Small intestine (tissue), 16 donors: Measurements from ENCODE around the gene GHR. TPM values are rescaled to one million over a fixed set of nuclear protein-coding genes. Genes with fewer than 3 reads are reported as not detected.

Experiments used
- DNase-seq, 2 donors: peaks; one replicate each; pipeline versions ENCODE4 v3.0.0 to v3.0.0-alpha.2; 2013
- FAIRE-seq: peaks from 2 replicates; lab custom pipeline; 2012; peaks lifted over from hg19 to GRCh38; lab: Jason Lieb, UNC
- H3K27ac ChIP-seq, 3 donors: one replicate each; pipeline ENCODE4 v1.5.1; 2013; ENCODE audit warnings: low read length in 2 of 3, mild to moderate bottlenecking in 2 of 3, control low read depth in 1 of 3, inconsistent platforms in 1 of 3, low read depth in 1 of 3, moderate library complexity in 1 of 3
- H3K27me3 ChIP-seq, 3 donors: one replicate each; pipeline ENCODE4 v1.6.1; 2013; ENCODE audit warnings: low read length in 3 of 3, inconsistent platforms in 1 of 3; ENCODE audit not compliant: control insufficient read depth in 3 of 3, insufficient read depth in 3 of 3
- H3K36me3 ChIP-seq, 3 donors: one replicate each; pipeline ENCODE4 v1.6.1; 2013; ENCODE audit warnings: low read length in 3 of 3, inconsistent platforms in 1 of 3, low read depth in 1 of 3, mild to moderate bottlenecking in 1 of 3, moderate library complexity in 1 of 3; ENCODE audit not compliant: control insufficient read depth in 3 of 3, insufficient read depth in 2 of 3
- H3K4me1 ChIP-seq, 3 donors: one replicate each; pipeline ENCODE4 v1.6.1; 2013; ENCODE audit warnings: low read length in 2 of 3, inconsistent platforms in 1 of 3, low read depth in 1 of 3, mild to moderate bottlenecking in 1 of 3, moderate library complexity in 1 of 3; ENCODE audit not compliant: control insufficient read depth in 3 of 3, insufficient read depth in 2 of 3
- H3K4me3 ChIP-seq, 3 donors: one replicate each; pipeline ENCODE4 v1.5.1; 2013; ENCODE audit warnings: low read length in 3 of 3, control low read depth in 1 of 3, inconsistent platforms in 1 of 3, low read depth in 1 of 3, mild to moderate bottlenecking in 1 of 3, moderate library complexity in 1 of 3
- H3K9me3 ChIP-seq, 2 donors: one replicate each; pipeline ENCODE4 v1.6.1; 2013; ENCODE audit warnings: low read depth in 1 of 2, low read length in 1 of 2; ENCODE audit not compliant: control insufficient read depth in 2 of 2, insufficient read depth in 1 of 2
- WGBS, 3 donors: extraction: QIAGEN DNeasy Blood & Tissue Kit; methylation state at CpG; one replicate each; pipeline ENCODE4 v1.1.7; 2013; 5-methylcytosine and 5-hydroxymethylcytosine counted together
- long read RNA-seq, 10 donors: transcript quantifications; one replicate each; lab custom pipeline, GENCODE V29; 2026
- polyA plus RNA-seq, 4 donors: library from polyadenylated mRNA; stranded (reverse) in 3 of 4; unstranded in 1 of 4; fragments of 200-250 nt in 3 of 4; fragments of 120-200 nt in 1 of 4; gene quantifications; one replicate each; pipeline versions ENCODE4 v1.2.1 to v1.2.3, GENCODE V29; 2013
- donor health status: healthy with polysubstance abuse.
- donor health status: control.
- donor health status: control.
- donor health status: Bipolar disorder and iron deficiency.
- donor health status: healthy.

Gene GHR
- polyA plus RNA-seq = 10 to 100 TPM in 1 of 4 donors, 1 to 10 TPM in 1, under 1 TPM in 2; 0.22 to 14.8 (median 1.4) TPM
- long read RNA-seq, donor 1, full-length matches to known transcripts = 2 of 2 reads
- long read RNA-seq, donor 1, partial matches to known transcripts = 0 of 2 reads
- long read RNA-seq, donor 1, other reads (novel, unspliced or antisense) = 0 of 2 reads
- long read RNA-seq, donor 2 = 0 reads
- long read RNA-seq, donor 3, full-length matches to known transcripts = 2 of 2 reads
- long read RNA-seq, donor 3, partial matches to known transcripts = 0 of 2 reads
- long read RNA-seq, donor 3, other reads (novel, unspliced or antisense) = 0 of 2 reads
- long read RNA-seq, donor 4 = 0 reads
- long read RNA-seq, donor 5, full-length matches to known transcripts = 1 of 1 reads
- long read RNA-seq, donor 5, partial matches to known transcripts = 0 of 1 reads
- long read RNA-seq, donor 5, other reads (novel, unspliced or antisense) = 0 of 1 reads
- long read RNA-seq, donor 6, full-length matches to known transcripts = 2 of 2 reads
- long read RNA-seq, donor 6, partial matches to known transcripts = 0 of 2 reads
- long read RNA-seq, donor 6, other reads (novel, unspliced or antisense) = 0 of 2 reads
- long read RNA-seq, donor 7, full-length matches to known transcripts = 1 of 16 reads
- long read RNA-seq, donor 7, partial matches to known transcripts = 15 of 16 reads
- long read RNA-seq, donor 7, other reads (novel, unspliced or antisense) = 0 of 16 reads
- long read RNA-seq, donor 8 = 0 reads
- long read RNA-seq, donor 9 = 0 reads
- long read RNA-seq, donor 10, full-length matches to known transcripts = 1 of 1 reads
- long read RNA-seq, donor 10, partial matches to known transcripts = 0 of 1 reads
- long read RNA-seq, donor 10, other reads (novel, unspliced or antisense) = 0 of 1 reads

- H3K4me1 ChIP-seq = peaks cover 0 to 6% (median 0%) of the 10 kb centered on the region in 3 donors
- 1 to 5% (median 1%) methylated on average over 54 to 60 of the region's 60 CpGs for WGBS, 3 donors
- peak within 1 kb of the TSS; percentile 21 to 73 (median 52) for H3K27ac ChIP-seq
- peak; percentile 59 to 92 for DNase-seq
- no peak for FAIRE-seq
- no peaks in the 10 kb centered on the region for H3K36me3 ChIP-seq
- peaks cover 0 to 3% of the 10 kb centered on the region in 2 donors for H3K9me3 ChIP-seq
- peak within 1 kb of the TSS; percentile 38 to 58 (median 44) for H3K4me3 ChIP-seq
- peaks cover 0 to 10% (median 7%) of the 10 kb centered on the region in 3 donors for H3K27me3 ChIP-seq
These were observed at the start of gene GHR for GRCh38 chr5:42423285-42424165. Gene GHR, plus strand, starts transcription at chr5:42423439. Its CDS starts 142,436 bp downstream, at chr5:42565875.

GRCh38 chr5:42374679-42375273 is 48.5 kb upstream of the GHR start:
- no peaks in the 10 kb centered on the region for H3K4me1 ChIP-seq
- H3K9me3 ChIP-seq = no peaks in the 10 kb centered on the region
- no peaks in the 10 kb centered on the region for H3K36me3 ChIP-seq
- no peaks in the 10 kb centered on the region for H3K27me3 ChIP-seq
- WGBS, 3 donors = 63 to 74% (median 70%) methylated on average over 5 of the region's 5 CpGs
- H3K4me3 ChIP-seq = no peak overlapping the region
- no peak overlapping the region for H3K27ac ChIP-seq
- FAIRE-seq (no peak), DNase-seq (no peak)

- no peaks in the 10 kb centered on the region for H3K4me1 ChIP-seq
- FAIRE-seq = no peak
- H3K27me3 ChIP-seq = no peaks in the 10 kb centered on the region
- H3K9me3 ChIP-seq = no peaks in the 10 kb centered on the region
- DNase-seq = no peak
- H3K36me3 ChIP-seq = no peaks in the 10 kb centered on the region
- no peak overlapping the region for H3K27ac ChIP-seq
- WGBS, 3 donors = 12 to 22% (median 15%) methylated on average over 1 of the region's 1 CpG
- H3K4me3 ChIP-seq = no peak overlapping the region
These were observed 45.7 kb upstream of the GHR start for GRCh38 chr5:42377496-42377895.

GRCh38 chr5:42381973-42382372 is 41.3 kb upstream of the GHR start:
- no peaks in the 10 kb centered on the region for H3K9me3 ChIP-seq
- FAIRE-seq (no peak), DNase-seq (no peak)
- H3K4me3 ChIP-seq = no peak overlapping the region
- H3K36me3 ChIP-seq = no peaks in the 10 kb centered on the region
- no peak overlapping the region for H3K27ac ChIP-seq
- no peaks in the 10 kb centered on the region for H3K27me3 ChIP-seq
- no peaks in the 10 kb centered on the region for H3K4me1 ChIP-seq
- 89 to 94% (median 92%) methylated on average over 2 of the region's 2 CpGs for WGBS, 3 donors

GRCh38 chr5:42387563-42387962 is 35.7 kb upstream of the GHR start:
- Histone ChIP-seq H3K4me1 (no peaks in the 10 kb centered on the region), H3K4me3 (no peak overlapping the region), H3K27ac (no peak overlapping the region), H3K9me3 (peaks cover 0 to 8% of the 10 kb centered on the region in 2 donors), H3K27me3 (no peaks in the 10 kb centered on the region), H3K36me3 (no peaks in the 10 kb centered on the region)
- no peak for DNase-seq
- WGBS, 3 donors = 72 to 74% (median 72%) methylated on average over 2 of the region's 2 CpGs
- FAIRE-seq = no peak

GRCh38 chr5:42390115-42390514 is 33.1 kb upstream of the GHR start:
- peaks cover 0 to 13% of the 10 kb centered on the region in 2 donors for H3K9me3 ChIP-seq
- no peak overlapping the region for H3K27ac ChIP-seq
- DNase-seq (peak in 1 of 2 donors; percentile 24), FAIRE-seq (no peak)
- no peaks in the 10 kb centered on the region for H3K27me3 ChIP-seq
- no peaks in the 10 kb centered on the region for H3K4me1 ChIP-seq
- no peak overlapping the region for H3K4me3 ChIP-seq
- WGBS, 3 donors = 21 to 61% (median 41%) methylated on average over 5 of the region's 5 CpGs
- H3K36me3 ChIP-seq = no peaks in the 10 kb centered on the region

GRCh38 chr5:42392917-42393316 is 30.3 kb upstream of the GHR start:
- FAIRE-seq = no peak
- H3K27me3 ChIP-seq = no peaks in the 10 kb centered on the region
- H3K9me3 ChIP-seq = peaks cover 0 to 13% of the 10 kb centered on the region in 2 donors
- no peak overlapping the region for H3K27ac ChIP-seq
- H3K36me3 ChIP-seq = no peaks in the 10 kb centered on the region
- H3K4me3 ChIP-seq = no peak overlapping the region
- H3K4me1 ChIP-seq = no peaks in the 10 kb centered on the region
- no peak for DNase-seq
- 52 to 74% (median 61%) methylated on average over 2 of the region's 2 CpGs for WGBS, 3 donors
